Activated CD4-positive, alpha-beta T cell treated with anti-CD3 and anti-CD28 coated beads, Interleukin-2, amount 50 U/mL, for 24 hours (primary cell): ENCODE data around the gene TMEM131L.
"Not testable (repeated sequence)": the region's sequence is repeated elsewhere in the genome, so short reads cannot be mapped to it uniquely, and the experiment has no call there.

Experiments
- DNase-seq, 2 donors: peaks; one replicate each; pipeline ENCODE4 v3.0.0-alpha.2; 2020; ENCODE audit warnings: low read depth in 1 of 2, low spot score in 1 of 2

TMEM131L gene

GRCh38 chr4:153466081-153466948, at the start of gene TMEM131L:
TMEM131L (plus strand) TSS chr4:153466360; CDS start chr4:153466398, 38 bp downstream.
- peak; percentile 45 to 52 for DNase-seq

- DNase-seq = not testable (repeated sequence)
Observed at GRCh38 chr4:153416456-153416855, 49.7 kb upstream of the TMEM131L start.

- no peak for DNase-seq
Observed at GRCh38 chr4:153418121-153418520, 48.0 kb upstream of the TMEM131L start.

- DNase-seq = no peak
Observed at GRCh38 chr4:153418558-153418957, 47.6 kb upstream of the TMEM131L start.

GRCh38 chr4:153419029-153419428, 47.1 kb upstream of the TMEM131L start:
- DNase-seq = no peak

GRCh38 chr4:153419673-153420278, 46.4 kb upstream of the TMEM131L start:
- no peak for DNase-seq

- DNase-seq = no peak
Observed at GRCh38 chr4:153420361-153420760, 45.8 kb upstream of the TMEM131L start.

GRCh38 chr4:153421941-153422340, 44.2 kb upstream of the TMEM131L start:
- no peak for DNase-seq

GRCh38 chr4:153426207-153426885, 39.8 kb upstream of the TMEM131L start:
- DNase-seq = no peak

GRCh38 chr4:153427363-153428071, 38.6 kb upstream of the TMEM131L start:
- no peak for DNase-seq

GRCh38 chr4:153428941-153429475, 37.2 kb upstream of the TMEM131L start:
- DNase-seq = no peak

GRCh38 chr4:153432965-153433753, 33.0 kb upstream of the TMEM131L start:
- DNase-seq = peak; percentile 15 to 63

GRCh38 chr4:153433754-153434105, 32.4 kb upstream of the TMEM131L start:
- no peak for DNase-seq

GRCh38 chr4:153434190-153434589, 32.0 kb upstream of the TMEM131L start:
- no peak for DNase-seq

GRCh38 chr4:153438916-153439756, 27.0 kb upstream of the TMEM131L start:
- no peak for DNase-seq

- no peak for DNase-seq
Observed at GRCh38 chr4:153439831-153440230, 26.3 kb upstream of the TMEM131L start.

GRCh38 chr4:153440475-153440874, 25.7 kb upstream of the TMEM131L start:
- DNase-seq = no peak

- DNase-seq = no peak
Observed at GRCh38 chr4:153447175-153447905, 18.8 kb upstream of the TMEM131L start.
